Naive thymus-derived CD4-positive, alpha-beta T cell (primary cell): Measurements from ENCODE around the gene DCBLD1. TPM values are rescaled to one million over a fixed set of nuclear protein-coding genes. Genes with fewer than 3 reads are reported as not detected.
A peak's percentile ranks its signal among the peaks of the same experiment; 100 is the strongest.

ENCODE experiments used
- ATAC-seq: fragments of 150-1000 bp; cut with Tn5 transposase; 2 replicates; pipeline ENCODE4 v1.10.0; 2021; ENCODE audit warnings: mild to moderate bottlenecking, moderate library complexity
- CTCF ChIA-PET: fragments of 350-600 bp; sonication (Branson Sonifier 250); formaldehyde crosslinking; loops from one replicate; lab custom pipeline; 2021; ENCODE audit warnings: antibody characterized with exemption; lab: Charles Lee
- POLR2A ChIA-PET: fragments of 350-600 bp; sonication (Branson Sonifier 250); formaldehyde crosslinking; loops from one replicate; lab custom pipeline; 2021; ENCODE audit warnings: antibody characterized with exemption, inconsistent platforms; lab: Charles Lee
- DNase-seq, 9 donors: peaks; one replicate each; pipeline versions ENCODE4 v3.0.0 to v3.0.0-alpha.2; 2020 to 2022; ENCODE audit warnings: mixed read lengths in 1 of 9
- H3K27ac ChIP-seq: one replicate; pipeline ENCODE4 v1.7.0; 2013; ENCODE audit warnings: mild to moderate bottlenecking, low read depth, low read length, moderate library complexity
- H3K27me3 ChIP-seq, 2 donors: one replicate each; pipeline ENCODE4 v1.7.0; 2013; ENCODE audit warnings: low read length in 2 of 2, mild to moderate bottlenecking in 2 of 2, moderate library complexity in 2 of 2; ENCODE audit not compliant: control insufficient read depth in 2 of 2, insufficient read depth in 2 of 2
- H3K36me3 ChIP-seq, 3 experiments: 1 replicate in 2 of 3; 2 replicates in 1 of 3; pipeline ENCODE4 v1.7.0; 2013; ENCODE audit warnings: low read length in 3 of 3, mild to moderate bottlenecking in 3 of 3, moderate library complexity in 1 of 3; ENCODE audit not compliant: insufficient read depth in 3 of 3, control insufficient read depth in 2 of 3
- H3K4me1 ChIP-seq, 2 donors: one replicate each; pipeline ENCODE4 v1.7.0; 2013; ENCODE audit warnings: low read length in 2 of 2, mild to moderate bottlenecking in 2 of 2, moderate library complexity in 1 of 2; ENCODE audit not compliant: control insufficient read depth in 2 of 2, insufficient read depth in 2 of 2
- H3K4me3 ChIP-seq: 2 replicates; pipeline ENCODE4 v1.7.0; 2013; ENCODE audit warnings: mild to moderate bottlenecking, low read length
- H3K9me3 ChIP-seq, 3 experiments: 1 replicate in 2 of 3; 2 replicates in 1 of 3; pipeline ENCODE4 v1.7.0; 2013; ENCODE audit warnings: low read length in 3 of 3; ENCODE audit not compliant: control insufficient read depth in 2 of 3
- H3K27ac Mint-ChIP-seq, 9 donors: one replicate each; pipeline ENCODE4 v1.8.0; 2020 to 2022; ENCODE audit warnings: mixed read lengths in 9 of 9, mild to moderate bottlenecking in 8 of 9, moderate library complexity in 5 of 9, inconsistent platforms in 2 of 9
- H3K27me3 Mint-ChIP-seq, 5 donors: one replicate each; pipeline ENCODE4 v1.8.0; 2021 to 2022; ENCODE audit warnings: mixed read lengths in 5 of 5, mild to moderate bottlenecking in 1 of 5
- H3K36me3 Mint-ChIP-seq, 5 donors: one replicate each; pipeline ENCODE4 v1.8.0; 2020 to 2022; ENCODE audit warnings: mixed read lengths in 5 of 5, mild to moderate bottlenecking in 3 of 5, inconsistent platforms in 1 of 5
- H3K4me1 Mint-ChIP-seq, 7 donors: one replicate each; pipeline ENCODE4 v1.8.0; 2020 to 2022; ENCODE audit warnings: mixed read lengths in 7 of 7, mild to moderate bottlenecking in 3 of 7, inconsistent platforms in 1 of 7
- H3K4me3 Mint-ChIP-seq, 10 donors: one replicate each; pipeline ENCODE4 v1.8.0; 2020 to 2022; ENCODE audit warnings: mild to moderate bottlenecking in 10 of 10, mixed read lengths in 10 of 10, moderate library complexity in 6 of 10, inconsistent platforms in 2 of 10
- H3K9me3 Mint-ChIP-seq, 11 donors: one replicate each; pipeline ENCODE4 v1.8.0; 2020 to 2022; ENCODE audit warnings: mixed read lengths in 11 of 11, mild to moderate bottlenecking in 4 of 11, inconsistent platforms in 1 of 11, moderate library complexity in 1 of 11
- intact Hi-C, 2 donors: fragments of 100-400 bp; cut with micrococcal nuclease; formaldehyde crosslinking; loops; one replicate each; pipeline ENCODE4 v1.15.1; 2023
- polyA plus RNA-seq, 2 donors: library from polyadenylated mRNA; unstranded; fragments of 300-500 nt; fragmentation: Illumina TruSeq; gene quantifications; one replicate each; pipeline ENCODE4 v1.2.3, GENCODE V29; 2021
- total RNA-seq, 6 experiments: library from RNA in 5 of 6; stranded (reverse) in 5 of 6; gene quantifications; 1 replicate in 5 of 6; 2 replicates in 1 of 6; pipeline ENCODE4 v1.2.3 and lab custom pipeline; 2021 to 2026

DCBLD1 gene
- total and polyA plus RNA-seq, 7 experiments from 2014 or later: 1.2 to 7.6 (median 4.4) TPM

- Mint-ChIP-seq H3K4me3 (peak overlapping the region in 8 of 10 donors; percentile 9 to 96 (median 90)), H3K36me3 (peaks cover 0 to 2% (median 0%) of the 10 kb centered on the region in 5 donors), H3K4me1 (peaks cover 15 to 18% (median 16%) of the 10 kb centered on the region in 7 donors), H3K27me3 (peaks cover 39 to 55% (median 50%) of the 10 kb centered on the region in 5 donors), H3K27ac (peak overlapping the region in 1 of 9 donors; percentile 65), H3K9me3 (no peaks in the 10 kb centered on the region)
- no peaks in the 10 kb centered on the region for H3K36me3 ChIP-seq
- DNase-seq (no peak), ATAC-seq (no peak)
- peak overlapping the region; percentile 63 for H3K4me3 ChIP-seq
- H3K4me1 ChIP-seq: peaks cover 8 to 10% of the 10 kb centered on the region in 2 donors
- no peaks in the 10 kb centered on the region for H3K9me3 ChIP-seq
- H3K27ac ChIP-seq: no peak overlapping the region
- CTCF ChIA-PET: interaction anchor here (2.3 kb wide), 1 partner anchor 71 kb away, joined by 7 read pairs; no protein-coding TSS in a partner anchor
- H3K27me3 ChIP-seq: no peaks in the 10 kb centered on the region
- intact Hi-C loops: loop anchor here (5.0 to 10.0 kb wide), 4 partner anchors 1232 to 1861 kb away; partner anchors contain the start of genes ASF1A (in 1 of the 2), MAN1A1 (in 1 of the 2), MCM9 (in 1 of the 2) and TSPYL4 (in 1 of the 2)
- POLR2A ChIA-PET: interaction anchor here (1.5 kb wide), 1 partner anchor 64 kb away, joined by 5 read pairs; no protein-coding TSS in a partner anchor
These were observed 1.7 kb downstream of the DCBLD1 start for GRCh38 chr6:117484052-117484646.

GRCh38 chr6:117485433-117485832, 3.0 kb downstream of the DCBLD1 start:
- ChIA-PET CTCF (interaction anchor here (1.0 kb wide), 1 partner anchor 119 kb away, joined by 4 read pairs; no protein-coding TSS in a partner anchor), POLR2A (interaction anchor here (1.2 kb wide), 1 partner anchor 12 kb away, joined by 3 read pairs; no protein-coding TSS in a partner anchor)
- ATAC-seq (no peak), DNase-seq (no peak)
- Mint-ChIP-seq H3K27ac (no peak overlapping the region), H3K27me3 (peaks cover 31 to 50% (median 42%) of the 10 kb centered on the region in 5 donors), H3K9me3 (no peaks in the 10 kb centered on the region), H3K4me3 (peak overlapping the region in 1 of 10 donors; percentile 40), H3K36me3 (peaks cover 0 to 2% (median 0%) of the 10 kb centered on the region in 5 donors), H3K4me1 (peaks cover 15 to 18% (median 16%) of the 10 kb centered on the region in 7 donors)
- intact Hi-C loops: loop anchor here in 1 of 2 donors (10.0 kb wide), 2 partner anchors 1449 to 1859 kb away; partner anchors contain the start of genes MAN1A1 and MCM9
- Histone ChIP-seq H3K9me3 (no peaks in the 10 kb centered on the region), H3K36me3 (no peaks in the 10 kb centered on the region), H3K4me1 (peaks cover 8 to 10% of the 10 kb centered on the region in 2 donors), H3K4me3 (no peak overlapping the region), H3K27me3 (no peaks in the 10 kb centered on the region), H3K27ac (no peak overlapping the region)

GRCh38 chr6:117487821-117488220, 5.3 kb downstream of the DCBLD1 start:
- no peaks in the 10 kb centered on the region for H3K9me3 Mint-ChIP-seq
- POLR2A ChIA-PET: no interaction called here
- no peak for ATAC-seq
- H3K4me1 Mint-ChIP-seq: peaks cover 4 to 6% (median 5%) of the 10 kb centered on the region in 7 donors
- no peak for DNase-seq
- H3K27ac Mint-ChIP-seq: no peak overlapping the region
- H3K36me3 Mint-ChIP-seq: peaks cover 0 to 2% (median 0%) of the 10 kb centered on the region in 5 donors
- intact Hi-C loops: loop anchor here in 1 of 2 donors (10.0 kb wide), 2 partner anchors 1447 to 1857 kb away; partner anchors contain the start of genes MAN1A1 and MCM9
- Histone ChIP-seq H3K4me1 (peaks cover 0 to 4% of the 10 kb centered on the region in 2 donors), H3K36me3 (no peaks in the 10 kb centered on the region), H3K9me3 (no peaks in the 10 kb centered on the region), H3K27ac (no peak overlapping the region), H3K27me3 (no peaks in the 10 kb centered on the region), H3K4me3 (no peak overlapping the region)
- CTCF ChIA-PET: no interaction called here
- peaks cover 17 to 33% (median 25%) of the 10 kb centered on the region in 5 donors for H3K27me3 Mint-ChIP-seq
- H3K4me3 Mint-ChIP-seq: no peak overlapping the region

DNA sequence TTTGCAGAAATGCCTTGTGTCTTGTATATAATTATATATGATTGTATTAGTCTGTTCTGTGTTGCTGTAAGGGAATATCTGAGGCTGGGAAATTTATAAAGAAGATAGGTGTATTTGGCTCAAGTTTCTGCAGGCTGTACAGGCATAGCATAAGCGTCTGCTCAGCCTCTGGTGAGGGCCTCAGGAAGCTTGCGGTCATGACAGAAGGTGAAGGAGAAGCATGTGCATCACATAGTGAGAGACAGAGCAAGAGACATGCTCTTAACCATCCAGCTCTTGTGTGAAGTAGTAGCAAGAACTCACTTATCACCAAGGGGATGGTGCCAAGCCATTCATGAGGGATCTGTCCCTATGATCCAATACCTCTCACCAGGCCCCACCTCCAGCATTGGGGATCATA, 6.5 kb downstream of the DCBLD1 start:
- H3K4me1 ChIP-seq: peaks cover 0 to under 1% of the 10 kb centered on the region in 2 donors
- DNase-seq (no peak), ATAC-seq (no peak)
- intact Hi-C loops: loop anchor here in 1 of 2 donors (10.0 kb wide), 2 partner anchors 1446 to 1856 kb away; partner anchors contain the start of genes MAN1A1 and MCM9
- peaks cover 17 to 30% (median 20%) of the 10 kb centered on the region in 5 donors for H3K27me3 Mint-ChIP-seq
- no peak overlapping the region for H3K4me3 Mint-ChIP-seq
- no peak overlapping the region for H3K4me3 ChIP-seq
- POLR2A ChIA-PET: no interaction called here
- H3K36me3 Mint-ChIP-seq: peaks cover 0 to 2% (median 0%) of the 10 kb centered on the region in 5 donors
- H3K4me1 Mint-ChIP-seq: peaks cover 0 to 2% (median 0%) of the 10 kb centered on the region in 7 donors
- CTCF ChIA-PET: no interaction called here
- no peaks in the 10 kb centered on the region for H3K27me3 ChIP-seq
- no peaks in the 10 kb centered on the region for H3K9me3 ChIP-seq
- no peaks in the 10 kb centered on the region for H3K9me3 Mint-ChIP-seq
- no peaks in the 10 kb centered on the region for H3K36me3 ChIP-seq
- no peak overlapping the region for H3K27ac Mint-ChIP-seq
- no peak overlapping the region for H3K27ac ChIP-seq

DNA sequence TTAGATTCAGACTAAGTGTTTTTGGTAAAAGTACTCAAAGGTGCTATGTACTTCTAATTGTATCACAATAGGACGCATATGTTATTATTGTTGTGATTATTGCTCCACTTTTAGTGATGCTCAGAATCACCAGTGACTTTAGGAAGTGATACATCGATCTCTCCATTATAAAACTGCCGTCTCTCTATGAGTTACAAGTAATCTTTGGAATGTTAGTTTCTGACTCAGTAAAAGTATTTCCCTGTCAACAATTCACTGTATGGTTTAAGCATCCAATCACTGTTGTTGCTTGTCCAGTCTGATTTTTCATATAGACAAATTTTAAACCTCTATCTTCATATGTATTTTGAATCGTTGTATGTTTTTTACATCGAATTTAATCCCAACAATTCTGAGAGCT, 9.4 kb downstream of the DCBLD1 start:
- no peak overlapping the region for H3K4me3 Mint-ChIP-seq
- CTCF ChIA-PET: no interaction called here
- no peaks in the 10 kb centered on the region for H3K4me1 ChIP-seq

DNA sequence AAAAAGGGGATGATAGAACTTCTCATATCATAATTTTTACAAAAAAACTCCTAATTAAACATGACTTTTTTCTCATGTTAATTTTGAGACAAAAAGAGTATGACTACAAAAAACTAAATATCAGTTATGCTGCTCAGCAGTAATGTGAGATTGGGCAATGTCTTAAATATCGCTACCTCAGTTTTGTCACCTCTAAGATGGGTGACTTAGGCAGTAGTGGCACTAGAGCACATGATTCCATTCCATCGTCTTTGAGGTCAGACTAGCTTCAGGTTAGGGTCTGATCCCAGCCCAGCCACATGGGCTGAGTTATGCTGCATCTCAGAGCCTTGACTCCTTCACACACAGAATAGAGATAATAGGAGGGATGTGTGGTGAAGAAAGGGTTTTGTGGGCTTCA, 11.0 kb downstream of the DCBLD1 start:
- H3K9me3 ChIP-seq: no peaks in the 10 kb centered on the region
- ChIA-PET POLR2A (no interaction called here), CTCF (no interaction called here)
- no peak overlapping the region for H3K27ac Mint-ChIP-seq
- no peaks in the 10 kb centered on the region for H3K9me3 Mint-ChIP-seq
- H3K4me3 Mint-ChIP-seq: no peak overlapping the region
- H3K36me3 Mint-ChIP-seq: no peaks in the 10 kb centered on the region
- H3K27me3 ChIP-seq: no peaks in the 10 kb centered on the region
- no peak overlapping the region for H3K4me3 ChIP-seq
- DNase-seq: no peak
- no peak for ATAC-seq
- intact Hi-C loops: no loop called here
- peaks cover 0 to 19% (median 0%) of the 10 kb centered on the region in 7 donors for H3K4me1 Mint-ChIP-seq
- H3K4me1 ChIP-seq: no peaks in the 10 kb centered on the region
- no peak overlapping the region for H3K27ac ChIP-seq
- H3K36me3 ChIP-seq: no peaks in the 10 kb centered on the region
- peaks cover 0 to 3% (median 0%) of the 10 kb centered on the region in 5 donors for H3K27me3 Mint-ChIP-seq

More for the DNA sequence above, 9.4 kb downstream of the DCBLD1 start:
- H3K9me3 Mint-ChIP-seq: no peaks in the 10 kb centered on the region
- Histone ChIP-seq H3K36me3 (no peaks in the 10 kb centered on the region), H3K27me3 (no peaks in the 10 kb centered on the region), H3K4me3 (no peak overlapping the region), H3K9me3 (no peaks in the 10 kb centered on the region), H3K27ac (no peak overlapping the region)
- H3K27me3 Mint-ChIP-seq: peaks cover 0 to 12% (median 4%) of the 10 kb centered on the region in 5 donors
- intact Hi-C loops: no loop called here
- no peaks in the 10 kb centered on the region for H3K36me3 Mint-ChIP-seq
- DNase-seq (no peak), ATAC-seq (no peak)
- H3K4me1 Mint-ChIP-seq: peaks cover 0 to 14% (median 0%) of the 10 kb centered on the region in 7 donors
- POLR2A ChIA-PET: no interaction called here
- no peak overlapping the region for H3K27ac Mint-ChIP-seq
